Spleen (tissue), 7 donors: ENCODE results near the gene PITPNB.

Experiments
- POLR2A ChIP-seq, 3 donors: fragments of 450-650 bp; IDR thresholded peaks; one replicate each; pipeline ENCODE4 v1.5.1; 2017; ENCODE audit warnings: antibody characterized with exemption in 3 of 3, mild to moderate bottlenecking in 1 of 3
- TF ChIP-seq, protein P1 (sequence below), 11 experiments: fragments of 200-600 bp in 7 of 11; fragments of 450-650 bp in 4 of 11; sonication (generic) in 4 of 11; IDR thresholded peaks in 8 of 11; conservative IDR thresholded peaks in 3 of 11; 1 replicate in 7 of 11; 2 replicates in 4 of 11; pipeline versions ENCODE4 v1.4.0 to v1.8.0; 2016 to 2021; ENCODE audit warnings: antibody characterized with exemption in 11 of 11, inconsistent platforms in 4 of 11, mild to moderate bottlenecking in 1 of 11
- donor health status: DM: no; HTN: no; CAD: no; lungs with moderate emphysema.
- donor health status: DM: no; HTN: no; CAD: no.
- donor health status: DM: no; HTN: no; CAD: no.

- no peak for TF ChIP-seq POLR2A (IDR thresholded peaks at IDR 0.05)
- TF ChIP-seq, protein P1, sequence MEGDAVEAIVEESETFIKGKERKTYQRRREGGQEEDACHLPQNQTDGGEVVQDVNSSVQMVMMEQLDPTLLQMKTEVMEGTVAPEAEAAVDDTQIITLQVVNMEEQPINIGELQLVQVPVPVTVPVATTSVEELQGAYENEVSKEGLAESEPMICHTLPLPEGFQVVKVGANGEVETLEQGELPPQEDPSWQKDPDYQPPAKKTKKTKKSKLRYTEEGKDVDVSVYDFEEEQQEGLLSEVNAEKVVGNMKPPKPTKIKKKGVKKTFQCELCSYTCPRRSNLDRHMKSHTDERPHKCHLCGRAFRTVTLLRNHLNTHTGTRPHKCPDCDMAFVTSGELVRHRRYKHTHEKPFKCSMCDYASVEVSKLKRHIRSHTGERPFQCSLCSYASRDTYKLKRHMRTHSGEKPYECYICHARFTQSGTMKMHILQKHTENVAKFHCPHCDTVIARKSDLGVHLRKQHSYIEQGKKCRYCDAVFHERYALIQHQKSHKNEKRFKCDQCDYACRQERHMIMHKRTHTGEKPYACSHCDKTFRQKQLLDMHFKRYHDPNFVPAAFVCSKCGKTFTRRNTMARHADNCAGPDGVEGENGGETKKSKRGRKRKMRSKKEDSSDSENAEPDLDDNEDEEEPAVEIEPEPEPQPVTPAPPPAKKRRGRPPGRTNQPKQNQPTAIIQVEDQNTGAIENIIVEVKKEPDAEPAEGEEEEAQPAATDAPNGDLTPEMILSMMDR (IDR thresholded peaks at IDR 0.05 in 8 of 11, conservative IDR thresholded peaks at IDR 0.05 in 3 of 11), result no peak
Observed at GRCh38 chr22:27839057-27839660, 79.9 kb downstream of the PITPNB start.
